ENCODE data around the gene IMPDH2.

GRCh38 chr3:49024449-49024848, 4.7 kb downstream of the IMPDH2 start:
- no peak for TF ChIP-seq CTCF (IDR thresholded peaks at IDR 0.05 in 4 of 5, conservative IDR thresholded peaks at IDR 0.05 in 1 of 5)
- TF ChIP-seq POLR2A (IDR thresholded peaks at IDR 0.05): no peak

Measured in gastrocnemius medialis (tissue), 4 donors.